ENCODE measurements around the gene UBN1.

UBN1 gene

DNA sequence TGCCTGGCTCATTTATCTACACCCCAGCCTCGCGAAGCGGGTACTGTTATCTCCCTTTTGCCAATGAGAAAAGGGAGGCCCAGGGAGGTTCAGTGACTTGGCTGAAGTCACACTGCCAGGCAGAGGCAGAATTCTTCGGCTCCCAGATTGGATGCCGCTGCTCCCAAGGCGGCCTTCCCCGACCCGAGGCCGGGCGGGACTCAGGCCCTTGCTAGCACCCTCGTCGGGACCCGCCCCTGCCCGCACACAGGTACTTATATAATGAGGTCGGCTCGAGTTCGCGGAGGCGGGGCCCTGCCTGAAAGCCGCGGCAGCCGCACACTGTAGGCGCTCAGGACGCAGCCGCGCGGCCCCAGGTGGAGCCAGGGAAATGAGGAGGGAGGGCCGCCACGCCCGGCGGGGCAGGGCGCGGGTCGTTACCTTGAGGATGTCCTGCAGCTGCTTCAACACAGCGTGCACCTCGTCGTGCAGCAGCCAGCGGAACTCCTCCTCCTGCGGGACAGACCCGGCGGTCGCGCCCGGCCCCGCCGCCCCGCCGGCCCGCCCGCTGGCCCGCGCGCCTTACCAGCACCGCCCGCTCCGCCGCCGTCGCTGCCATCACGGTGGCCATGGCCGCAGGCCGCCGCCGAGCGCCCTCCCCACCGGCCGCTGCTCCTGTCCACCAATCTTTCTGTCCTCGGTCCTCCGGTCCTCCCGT, 45.2 kb upstream of the UBN1 start, which contains the start of gene ROGDI:
ROGDI (minus strand) TSS at position 672 of the 697 bp plus-strand sequence; CDS start at position 610, 62 bp downstream.
- H3K4me1 ChIP-seq = peaks cover 31 to 56% (median 47%) of the 10 kb centered on the region in 10 experiments
- no peak for TF ChIP-seq Cebpa-rat (IDR thresholded peaks at IDR 0.05)
- H3K9me3 ChIP-seq (replicated peaks in 1 of 11) = no peaks in the 10 kb centered on the region
- H3K36me3 ChIP-seq = peaks cover 39 to 61% (median 56%) of the 10 kb centered on the region in 11 experiments
- peak within 1 kb of the TSS; percentile 69 to 97 (median 85) for H3K4me3 ChIP-seq
- H3K4me2 ChIP-seq = peak within 1 kb of the TSS; percentile 95 to 100 (median 97)
- peaks cover 0 to 20% (median 5%) of the 10 kb centered on the region in 11 experiments; a peak in 7 of 22 replicates for H4K20me1 ChIP-seq
- no peaks in the 10 kb centered on the region for H3K27me3 ChIP-seq
- H3K9ac ChIP-seq = peak within 1 kb of the TSS; percentile 72 to 86 (median 79)
- H3K27ac ChIP-seq = peak within 1 kb of the TSS in 10 of 11 experiments; percentile 52 to 89 (median 81); a peak in 20 of 22 replicates

DNA sequence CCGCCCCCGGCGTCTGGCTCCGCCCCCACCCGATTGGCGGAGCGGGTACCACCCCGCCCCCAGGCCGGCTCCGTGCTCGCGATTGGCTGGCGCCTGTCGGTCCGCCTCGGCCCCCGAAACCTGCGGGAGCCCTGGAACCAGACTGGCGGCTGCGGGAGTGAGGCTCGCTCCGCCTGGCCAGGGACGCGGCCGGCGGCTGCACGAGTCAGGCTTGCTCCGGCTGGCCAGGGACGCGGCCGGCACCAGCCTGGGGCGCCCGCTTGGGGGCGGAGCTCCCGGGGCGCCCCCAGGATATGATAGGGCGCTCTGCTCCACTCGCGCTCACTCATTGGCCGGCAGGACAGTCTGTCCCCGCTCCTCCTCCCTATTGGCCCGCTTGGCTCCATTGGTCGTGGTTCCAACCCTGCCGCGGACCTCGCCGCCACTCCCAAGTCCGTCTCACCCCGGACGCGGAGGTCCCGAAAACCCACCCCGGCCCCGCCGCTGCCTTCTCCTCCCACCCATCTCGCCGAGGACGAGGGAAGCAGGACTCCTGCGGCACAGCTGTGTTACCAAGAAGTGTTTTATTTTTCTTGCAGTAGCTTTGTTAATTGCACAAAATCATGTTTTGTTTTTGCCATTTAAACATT, 44.5 kb upstream of the UBN1 start:
- Histone ChIP-seq H3K27me3 (no peaks in the 10 kb centered on the region), H3K4me1 (peaks cover 31 to 54% (median 46%) of the 10 kb centered on the region in 10 experiments), H3K4me3 (peak overlapping the region; percentile 69 to 97 (median 85)), H4K20me1 (peaks cover 0 to 20% (median 5%) of the 10 kb centered on the region in 11 experiments; a peak in 7 of 22 replicates), H3K9me3 (replicated peaks in 1 of 11) (no peaks in the 10 kb centered on the region), H3K36me3 (peaks cover 42 to 61% (median 56%) of the 10 kb centered on the region in 11 experiments), H3K4me2 (peak overlapping the region; percentile 95 to 100 (median 97)), H3K27ac (peak overlapping the region in 10 of 11 experiments; percentile 52 to 89 (median 81); a peak in 20 of 22 replicates), H3K9ac (peak overlapping the region; percentile 72 to 86 (median 79))
- TF ChIP-seq Cebpa-rat (IDR thresholded peaks at IDR 0.05) = no peak

DNA sequence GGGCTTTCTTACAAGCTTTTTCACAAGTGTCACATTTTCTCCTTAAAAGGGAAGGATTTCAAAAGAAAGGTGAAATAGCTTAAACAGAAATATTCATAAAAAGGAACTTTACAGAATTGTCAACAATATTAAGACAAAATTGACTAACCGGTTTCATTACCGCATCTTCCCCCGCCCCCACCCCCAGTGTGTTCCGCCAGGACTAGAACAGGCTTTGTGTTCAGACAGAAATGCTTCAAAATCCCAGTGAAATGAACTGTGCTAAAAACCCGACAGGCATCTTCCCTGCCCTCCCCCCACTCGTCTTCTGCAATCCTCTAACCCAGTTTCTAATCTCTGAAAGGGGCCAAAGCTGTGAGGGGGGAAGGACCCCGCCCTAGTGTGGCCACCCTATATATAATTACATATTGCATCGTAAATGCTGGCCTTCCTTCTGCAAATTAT, 43.9 kb upstream of the UBN1 start:
- no peak for TF ChIP-seq Cebpa-rat (IDR thresholded peaks at IDR 0.05)
- Histone ChIP-seq H3K9me3 (replicated peaks in 1 of 11) (no peaks in the 10 kb centered on the region), H3K4me2 (peak overlapping the region; percentile 85 to 100 (median 97)), H3K36me3 (peaks cover 43 to 61% (median 56%) of the 10 kb centered on the region in 11 experiments), H3K27me3 (no peaks in the 10 kb centered on the region), H4K20me1 (peaks cover 0 to 20% (median 5%) of the 10 kb centered on the region in 11 experiments; a peak in 7 of 22 replicates), H3K4me3 (peak overlapping the region; percentile 69 to 97 (median 85); a peak in 19 of 20 replicates), H3K4me1 (peaks cover 31 to 54% (median 46%) of the 10 kb centered on the region in 10 experiments), H3K27ac (peak overlapping the region in 5 of 11 experiments; percentile 72 to 84 (median 81); a peak in 6 of 22 replicates), H3K9ac (peak overlapping the region in 9 of 11 experiments; percentile 72 to 84 (median 78); a peak in 11 of 22 replicates)

- H3K36me3 ChIP-seq = peaks cover 49 to 61% (median 59%) of the 10 kb centered on the region in 11 experiments
- peak overlapping the region in 10 of 11 experiments; percentile 85 to 100 (median 97); a peak in 15 of 22 replicates for H3K4me2 ChIP-seq
- H3K9ac ChIP-seq = peak overlapping the region in 4 of 11 experiments; percentile 9 to 82 (median 28); a peak in 2 of 22 replicates
- H4K20me1 ChIP-seq = peaks cover 0 to 20% (median 5%) of the 10 kb centered on the region in 11 experiments; a peak in 7 of 22 replicates
- TF ChIP-seq Cebpa-rat (IDR thresholded peaks at IDR 0.05) = no peak
- H3K4me1 ChIP-seq = peaks cover 26 to 48% (median 42%) of the 10 kb centered on the region in 10 experiments
- 0 out of 20 replicates have a peak overlapping the region, but pooled peaks of 1 of the 10 experiments have one; percentile 97 for H3K4me3 ChIP-seq
- no peaks in the 10 kb centered on the region for H3K27me3 ChIP-seq
- H3K27ac ChIP-seq = peak overlapping the region in 1 of 11 experiments; percentile 17; a peak in 1 of 22 replicates
- no peaks in the 10 kb centered on the region for H3K9me3 ChIP-seq (replicated peaks in 1 of 11)
These were observed 43.2 kb upstream of the UBN1 start for GRCh38 chr16:4803898-4804762.

DNA sequence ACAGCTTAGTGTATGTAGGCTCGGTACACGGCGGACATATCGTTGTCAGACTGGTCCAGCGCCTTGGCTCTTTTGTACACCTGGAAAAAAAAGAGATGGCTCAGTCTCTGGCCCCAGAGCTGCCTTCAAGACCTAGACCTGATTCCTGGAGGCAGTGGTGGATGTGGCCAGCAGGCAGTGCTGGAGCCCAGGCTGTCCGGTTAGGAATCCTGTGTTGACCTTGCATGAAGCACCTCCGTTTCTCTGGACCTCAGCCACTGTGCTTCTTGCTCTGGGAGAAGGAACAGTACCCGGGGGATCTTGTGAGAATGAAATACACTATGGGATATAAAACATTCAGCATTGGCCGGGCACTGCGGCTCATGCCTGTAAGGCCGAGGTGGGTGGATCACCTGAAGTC, 42.0 kb upstream of the UBN1 start:
- Histone ChIP-seq H3K4me2 (no peak overlapping the region), H3K4me3 (no peak overlapping the region), H3K4me1 (peaks cover 17 to 37% (median 31%) of the 10 kb centered on the region in 10 experiments), H3K9ac (no peak overlapping the region), H3K27ac (no peak overlapping the region), H3K36me3 (peaks cover 60 to 66% (median 63%) of the 10 kb centered on the region in 11 experiments), H3K27me3 (no peaks in the 10 kb centered on the region), H4K20me1 (peaks cover 0 to 20% (median 5%) of the 10 kb centered on the region in 11 experiments; a peak in 7 of 22 replicates), H3K9me3 (replicated peaks in 1 of 11) (no peaks in the 10 kb centered on the region)
- no peak for TF ChIP-seq Cebpa-rat (IDR thresholded peaks at IDR 0.05)

DNA sequence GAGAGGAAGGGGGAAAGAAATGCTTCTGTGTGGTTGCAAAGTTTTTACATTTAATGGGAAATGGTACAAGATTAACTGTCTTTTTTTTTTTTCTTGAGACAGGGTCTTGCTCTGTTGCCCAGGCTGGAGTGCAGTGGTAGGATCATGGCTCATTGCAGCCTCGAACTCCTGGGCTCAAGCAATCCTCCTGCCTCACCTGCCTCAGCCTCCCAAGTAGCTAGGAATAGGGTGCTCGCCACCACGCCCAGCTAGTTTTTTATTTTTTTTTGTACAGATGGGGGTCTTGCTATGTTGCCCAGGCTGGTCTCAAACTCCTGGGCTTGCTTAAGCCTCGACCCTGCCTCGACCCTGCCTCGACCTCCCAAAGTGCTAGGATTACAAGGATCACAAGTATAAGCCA, 41.0 kb upstream of the UBN1 start:
- Histone ChIP-seq H3K36me3 (peaks cover 68 to 76% (median 74%) of the 10 kb centered on the region in 11 experiments), H3K27ac (no peak overlapping the region), H4K20me1 (peaks cover 0 to 24% (median 5%) of the 10 kb centered on the region in 11 experiments; a peak in 9 of 22 replicates), H3K9me3 (replicated peaks in 1 of 11) (no peaks in the 10 kb centered on the region), H3K4me3 (no peak overlapping the region), H3K4me1 (peaks cover 7 to 27% (median 20%) of the 10 kb centered on the region in 10 experiments), H3K4me2 (no peak overlapping the region), H3K27me3 (no peaks in the 10 kb centered on the region), H3K9ac (no peak overlapping the region)
- TF ChIP-seq Cebpa-rat (IDR thresholded peaks at IDR 0.05) = no peak

DNA sequence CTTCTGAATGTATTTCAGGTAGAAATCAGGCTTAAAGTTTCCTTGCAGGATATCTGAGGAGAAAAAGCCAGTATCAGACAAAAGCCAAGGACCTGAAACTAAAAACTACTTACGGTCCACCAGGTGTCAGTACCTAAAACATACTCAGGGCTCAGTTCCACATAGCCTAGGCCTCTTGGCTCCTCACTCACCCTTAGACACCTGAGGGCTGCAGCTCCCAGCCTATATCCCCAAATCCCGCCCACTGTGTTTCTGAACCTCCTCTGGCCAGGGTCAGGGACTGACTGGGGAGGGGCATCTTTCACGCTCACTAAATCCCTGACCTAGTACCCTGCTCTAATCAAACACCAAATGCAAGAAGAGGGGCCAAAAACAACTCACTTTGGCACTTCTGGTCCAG, 36.0 kb upstream of the UBN1 start:
- H3K4me3 ChIP-seq = no peak overlapping the region
- no peak overlapping the region for H3K9ac ChIP-seq
- H3K4me1 ChIP-seq = no peaks in the 10 kb centered on the region
- TF ChIP-seq Cebpa-rat (IDR thresholded peaks at IDR 0.05) = no peak
- H3K4me2 ChIP-seq = no peak overlapping the region
- no peaks in the 10 kb centered on the region for H3K9me3 ChIP-seq (replicated peaks in 1 of 11)
- no peaks in the 10 kb centered on the region for H3K27me3 ChIP-seq
- H3K36me3 ChIP-seq = peaks cover 95 to 100% (median 98%) of the 10 kb centered on the region in 11 experiments
- H4K20me1 ChIP-seq = peaks cover 0 to 40% (median 11%) of the 10 kb centered on the region in 11 experiments; a peak in 11 of 22 replicates
- H3K27ac ChIP-seq = no peak overlapping the region

DNA sequence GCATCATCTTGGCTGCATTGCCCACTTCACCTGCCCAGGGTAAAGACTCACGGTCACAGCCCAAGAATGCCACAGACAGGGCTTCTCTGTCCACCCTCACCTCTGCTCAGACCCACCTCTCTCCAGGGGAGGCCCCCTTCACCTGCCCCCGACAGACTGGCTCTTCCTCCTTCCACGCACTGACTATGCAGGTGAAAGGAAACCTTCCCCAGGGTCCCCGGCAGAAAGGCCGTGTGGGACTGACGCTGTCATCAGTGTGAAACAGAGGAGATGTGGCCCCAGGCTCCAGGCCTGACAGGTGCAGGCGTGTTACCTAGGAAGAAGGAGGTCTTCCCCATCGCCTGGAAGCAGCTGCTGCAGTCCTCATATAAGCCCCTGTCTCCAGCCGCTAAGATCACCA, 35.5 kb upstream of the UBN1 start:
- Histone ChIP-seq H4K20me1 (peaks cover 0 to 37% (median 11%) of the 10 kb centered on the region in 11 experiments; a peak in 11 of 22 replicates), H3K9ac (no peak overlapping the region), H3K9me3 (replicated peaks in 1 of 11) (no peaks in the 10 kb centered on the region), H3K27ac (no peak overlapping the region), H3K4me3 (no peak overlapping the region), H3K36me3 (peaks cover 96 to 100% (median 98%) of the 10 kb centered on the region in 11 experiments), H3K27me3 (no peaks in the 10 kb centered on the region), H3K4me2 (no peak overlapping the region), H3K4me1 (no peaks in the 10 kb centered on the region)
- TF ChIP-seq Cebpa-rat (IDR thresholded peaks at IDR 0.05) = no peak
